Measurements from ENCODE around the gene TBCK.
"Not testable (repeated sequence)": the region's sequence is repeated elsewhere in the genome, so short reads cannot be mapped to it uniquely, and the experiment has no call there.

The TBCK gene

GRCh38 chr4:106284227-106284626, 31.8 kb downstream of the TBCK start:
- DNase-seq, result no peak

- no peak for DNase-seq
Observed at GRCh38 chr4:106277140-106277675, 38.8 kb downstream of the TBCK start.

GRCh38 chr4:106273831-106274230, 42.2 kb downstream of the TBCK start:
- DNase-seq, result no peak

GRCh38 chr4:106270736-106271135, 45.3 kb downstream of the TBCK start:
- DNase-seq, result no peak

- no peak for DNase-seq
Observed at GRCh38 chr4:106269711-106270110, 46.3 kb downstream of the TBCK start.

GRCh38 chr4:106268786-106269185, 47.2 kb downstream of the TBCK start:
- no peak for DNase-seq

- DNase-seq, result no peak
Observed at GRCh38 chr4:106266201-106266600, 49.8 kb downstream of the TBCK start.

- no peak for DNase-seq
Observed at GRCh38 chr4:106264331-106264728, 51.7 kb downstream of the TBCK start.

- no peak for DNase-seq
Observed at GRCh38 chr4:106263594-106264330, 52.2 kb downstream of the TBCK start.

- no peak for DNase-seq
Observed at GRCh38 chr4:106261980-106262379, 54.0 kb downstream of the TBCK start.

GRCh38 chr4:106258145-106259045, 57.6 kb downstream of the TBCK start:
- no peak for DNase-seq

- no peak for DNase-seq
Observed at GRCh38 chr4:106256190-106256589, 59.8 kb downstream of the TBCK start.

GRCh38 chr4:106255195-106255594, 60.8 kb downstream of the TBCK start:
- DNase-seq, result no peak

GRCh38 chr4:106253364-106254129, 62.5 kb downstream of the TBCK start:
- DNase-seq, result no peak

- DNase-seq, result no peak
Observed at GRCh38 chr4:106247600-106247999, 68.4 kb downstream of the TBCK start.

- no peak for DNase-seq
Observed at GRCh38 chr4:106246441-106246840, 69.6 kb downstream of the TBCK start.

GRCh38 chr4:106245176-106245575, 70.8 kb downstream of the TBCK start:
- DNase-seq, result no peak

GRCh38 chr4:106240699-106241098, 75.3 kb downstream of the TBCK start:
- DNase-seq, result no peak

- DNase-seq, result no peak
Observed at GRCh38 chr4:106238820-106239420, 77.1 kb downstream of the TBCK start.

GRCh38 chr4:106231931-106232330, 84.1 kb downstream of the TBCK start:
- DNase-seq, result no peak

- no peak for DNase-seq
Observed at GRCh38 chr4:106222548-106222947, 93.5 kb downstream of the TBCK start.

GRCh38 chr4:106213291-106213690, 102.7 kb downstream of the TBCK start:
- not testable (repeated sequence) for DNase-seq

- DNase-seq, result no peak
Observed at GRCh38 chr4:106210021-106210420, 106.0 kb downstream of the TBCK start.
